Heart right ventricle (tissue), 16 donors: ENCODE results near the gene ZCCHC17. TPM values are rescaled to one million over a fixed set of nuclear protein-coding genes. Genes with fewer than 3 reads are reported as not detected.

ENCODE experiments used
- ATAC-seq, 8 donors: fragments of 200-7000 bp; cut with Tn5 transposase; one replicate each; pipeline ENCODE4 v1.9.1; 2020; ENCODE audit warnings: mild to moderate bottlenecking in 8 of 8, moderate library complexity in 8 of 8, moderate number of reproducible peaks in 1 of 8
- DNase-seq, 2 donors: peaks; one replicate each; pipeline ENCODE4 v3.0.0-alpha.2; 2020
- H3K27ac ChIP-seq, 10 donors: fragments of 200-600 bp; sonication (generic) in 2 of 10; one replicate each; pipeline versions ENCODE4 v1.5.0 to v1.8.0; 2020 to 2022; ENCODE audit warnings: mild to moderate bottlenecking in 3 of 10
- H3K27me3 ChIP-seq, 7 donors: fragments of 200-600 bp; one replicate each; pipeline ENCODE4 v1.8.0; 2021 to 2022; ENCODE audit warnings: mild to moderate bottlenecking in 2 of 7
- H3K36me3 ChIP-seq, 9 donors: fragments of 200-600 bp; sonication (generic) in 1 of 9; one replicate each; pipeline versions ENCODE4 v1.5.0 to v1.8.0; 2020 to 2022; ENCODE audit warnings: mild to moderate bottlenecking in 2 of 9
- H3K4me1 ChIP-seq, 9 donors: fragments of 200-600 bp; sonication (generic) in 1 of 9; one replicate each; pipeline versions ENCODE4 v1.5.0 to v1.8.0; 2020 to 2022; ENCODE audit warnings: mild to moderate bottlenecking in 4 of 9
- H3K4me3 ChIP-seq, 10 donors: fragments of 200-600 bp; sonication (generic) in 2 of 10; one replicate each; pipeline versions ENCODE4 v1.5.0 to v1.8.0; 2020 to 2022; ENCODE audit warnings: mild to moderate bottlenecking in 7 of 10, moderate library complexity in 2 of 10
- H3K9me3 ChIP-seq, 11 donors: fragments of 200-600 bp in 10 of 11; sonication (generic) in 2 of 11; one replicate each; pipeline versions ENCODE4 v1.5.0 to v1.8.0; 2013 to 2022; ENCODE audit warnings: mild to moderate bottlenecking in 2 of 11, control low read depth in 1 of 11, moderate library complexity in 1 of 11
- CTCF ChIP-seq, 9 donors: fragments of 200-600 bp; sonication (generic) in 2 of 9; IDR thresholded peaks; one replicate each; pipeline versions ENCODE4 v1.5.0 to v1.8.0; 2021 to 2022; ENCODE audit warnings: antibody characterized with exemption in 9 of 9, mild to moderate bottlenecking in 5 of 9, moderate library complexity in 1 of 9
- WGBS, 2 donors: extraction: QIAGEN DNeasy Blood & Tissue Kit; methylation state at CpG; one replicate each; pipeline ENCODE4 v1.1.7; 2013; ENCODE audit warnings: inconsistent platforms in 1 of 2; 5-methylcytosine and 5-hydroxymethylcytosine counted together
- intact Hi-C, 10 donors: fragments of 100-400 bp; cut with DNase I; formaldehyde crosslinking; loops; one replicate each; pipeline versions ENCODE4 v1.11.1 to v1.14.2; 2022
- polyA plus RNA-seq, 2 donors: library from polyadenylated mRNA; stranded (reverse); fragments of 200-250 nt; gene quantifications; one replicate each; pipeline ENCODE4 v1.2.3, GENCODE V29; 2013
- total RNA-seq, 10 donors: library from RNA; stranded (reverse); fragmentation: NEBNext Ultra II Directional in 3 of 10; extraction: Animal tissue kit (Norgen Biotek cat#: 25700) in 3 of 10; gene quantifications; one replicate each; pipeline versions ENCODE4 v1.2.1 to v1.2.4, GENCODE V29; 2021 to 2023
- donor health status: Arrhythmogenic right ventricular cardiomyopathy.
- donor health status: ischemic (EF 13 %, LVEDD 7.1; RV severe dilation, severe dysfunction).
- donor health status: healthy with polysubstance abuse.
- donor health status: DM: no; HTN: yes; CAD: no.
- donor health status: DM: no; HTN: no; CAD: no.
- donor health status: ischemic (EF 25% LVEDD 6.9; RV normal size, moderate dysfunction).
- donor health status: ischemic (EF 25% LVEDD 5.7; RV mildly dilated, moderate dysfunction).
- donor health status: healthy.
- donor health status: DM: yes; HTN: yes; CAD: no.
- donor health status: Ischemic cardiomyopathy.
- donor health status: ischemic (EF 35%, LVEDD 5.7; RV mildly dilated, moderate dysfunction).
- donor health status: nonischemic (EF 11% LVEDD 7.7; RV severe dilation, severe dysfunction).
- donor health status: DM: yes; HTN: yes; CAD: no.
- donor health status: PGD.
- donor health status: ischemic (EF 29% LVEDD 5.4; RV normal size, mild dysfunction).
- donor health status: nonischemic (EF 23%, LVEDD 6.1; RV moderate dilation, normal function).

Gene ZCCHC17
- total and polyA plus RNA-seq, 12 donors, result 10.0 to 26.6 (median 14.2) TPM

- Histone ChIP-seq H3K9me3 (no peaks in the 10 kb centered on the region), H3K4me3 (no peak overlapping the region), H3K36me3 (no peaks in the 10 kb centered on the region), H3K27ac (no peak overlapping the region), H3K4me1 (peaks cover 0 to 17% (median under 1%) of the 10 kb centered on the region in 9 donors), H3K27me3 (no peaks in the 10 kb centered on the region)
- DNase-seq, result no peak
- no peak for ATAC-seq
- intact Hi-C loops, result loop anchor here in 4 of 10 donors (5.0 to 10.0 kb wide), 2 partner anchors 145 to 147 kb away; no protein-coding TSS in a partner anchor
- TF ChIP-seq CTCF (IDR thresholded peaks at IDR 0.05), result no peak
- 67 to 79% methylated on average over 3 of the region's 3 CpGs for WGBS, 2 donors
Measured at GRCh38 chr1:31399976-31400375, 103.1 kb downstream of the ZCCHC17 start.

GRCh38 chr1:31400393-31400792, 103.6 kb downstream of the ZCCHC17 start:
- Histone ChIP-seq H3K36me3 (no peaks in the 10 kb centered on the region), H3K27me3 (no peaks in the 10 kb centered on the region), H3K4me3 (no peak overlapping the region), H3K9me3 (no peaks in the 10 kb centered on the region), H3K4me1 (peaks cover 0 to 15% (median 0%) of the 10 kb centered on the region in 9 donors), H3K27ac (no peak overlapping the region)
- DNase-seq (no peak), ATAC-seq (no peak)
- TF ChIP-seq CTCF (IDR thresholded peaks at IDR 0.05), result no peak
- intact Hi-C loops, result no loop called here
- WGBS, 2 donors, result 50% methylated on average over 3 of the region's 3 CpGs

GRCh38 chr1:31401241-31401640, 104.4 kb downstream of the ZCCHC17 start:
- Histone ChIP-seq H3K4me3 (no peak overlapping the region), H3K4me1 (peaks cover 0 to 15% (median 0%) of the 10 kb centered on the region in 9 donors), H3K9me3 (no peaks in the 10 kb centered on the region), H3K27ac (no peak overlapping the region), H3K36me3 (no peaks in the 10 kb centered on the region), H3K27me3 (no peaks in the 10 kb centered on the region)
- ATAC-seq (no peak), DNase-seq (no peak)
- WGBS, 2 donors, result 44 to 57% methylated on average over 2 of the region's 2 CpGs
- TF ChIP-seq CTCF (IDR thresholded peaks at IDR 0.05), result no peak
- intact Hi-C loops, result no loop called here

GRCh38 chr1:31405578-31406245, 108.9 kb downstream of the ZCCHC17 start:
- intact Hi-C loops, result no loop called here
- no peak for ATAC-seq

More at GRCh38 chr1:31405578-31406245, 108.9 kb downstream of the ZCCHC17 start:
- H3K4me1 ChIP-seq, result peaks cover 0 to 2% (median 0%) of the 10 kb centered on the region in 9 donors
- no peak for TF ChIP-seq CTCF (IDR thresholded peaks at IDR 0.05)
- DNase-seq, result no peak
- H3K36me3 ChIP-seq, result no peaks in the 10 kb centered on the region
- WGBS, 2 donors, result 89 to 92% methylated on average over 6 of the region's 6 CpGs
- no peak overlapping the region for H3K27ac ChIP-seq
- H3K27me3 ChIP-seq, result peaks cover 0 to 9% (median 0%) of the 10 kb centered on the region in 7 donors
- no peaks in the 10 kb centered on the region for H3K9me3 ChIP-seq
- no peak overlapping the region for H3K4me3 ChIP-seq
